Parathyroid adenoma (tissue), 2 donors: ENCODE data around the gene MMP11.

Experiments
- H2AFZ ChIP-seq: fragments of 300-600 bp; sonication (generic); one replicate; pipeline ENCODE4 v1.7.0; 2017; ENCODE audit warnings: antibody characterized with exemption, mild to moderate bottlenecking
- H3K27ac ChIP-seq: fragments of 300-600 bp; sonication (generic); one replicate; pipeline ENCODE4 v1.7.0; 2017
- H3K27me3 ChIP-seq: fragments of 300-600 bp; sonication (generic); one replicate; pipeline ENCODE4 v1.7.0; 2017; ENCODE audit warnings: low read length; ENCODE audit not compliant: control insufficient read depth, insufficient read depth
- H3K36me3 ChIP-seq: fragments of 300-600 bp; sonication (generic); one replicate; pipeline ENCODE4 v1.7.0; 2017; ENCODE audit warnings: low read length; ENCODE audit not compliant: control insufficient read depth, insufficient read depth
- H3K4me1 ChIP-seq: fragments of 300-600 bp; sonication (generic); one replicate; pipeline ENCODE4 v1.7.0; 2017; ENCODE audit warnings: control low read depth
- H3K4me2 ChIP-seq: fragments of 300-600 bp; sonication (generic); one replicate; pipeline ENCODE4 v1.7.0; 2017; ENCODE audit warnings: low read length
- H3K4me3 ChIP-seq: fragments of 300-600 bp; sonication (generic); one replicate; pipeline ENCODE4 v1.7.0; 2017; ENCODE audit warnings: low read depth, low read length
- H3K79me2 ChIP-seq: fragments of 300-600 bp; sonication (generic); one replicate; pipeline ENCODE4 v1.7.0; 2017; ENCODE audit warnings: control low read depth
- H3K9ac ChIP-seq: fragments of 300-600 bp; sonication (generic); one replicate; pipeline ENCODE4 v1.7.0; 2017; ENCODE audit warnings: mild to moderate bottlenecking
- H3K9me3 ChIP-seq: fragments of 300-600 bp; sonication (generic); one replicate; pipeline ENCODE4 v1.7.0; 2017; ENCODE audit warnings: low read length; ENCODE audit not compliant: control insufficient read depth
- TF ChIP-seq, protein P1 (sequence below): fragments of 300-600 bp; sonication (generic); IDR thresholded peaks from one replicate; pipeline ENCODE4 v1.7.0; 2017; ENCODE audit warnings: antibody characterized with exemption, mild to moderate bottlenecking
- donor health status: primary hyperparathyroidism.

The MMP11 gene

DNA sequence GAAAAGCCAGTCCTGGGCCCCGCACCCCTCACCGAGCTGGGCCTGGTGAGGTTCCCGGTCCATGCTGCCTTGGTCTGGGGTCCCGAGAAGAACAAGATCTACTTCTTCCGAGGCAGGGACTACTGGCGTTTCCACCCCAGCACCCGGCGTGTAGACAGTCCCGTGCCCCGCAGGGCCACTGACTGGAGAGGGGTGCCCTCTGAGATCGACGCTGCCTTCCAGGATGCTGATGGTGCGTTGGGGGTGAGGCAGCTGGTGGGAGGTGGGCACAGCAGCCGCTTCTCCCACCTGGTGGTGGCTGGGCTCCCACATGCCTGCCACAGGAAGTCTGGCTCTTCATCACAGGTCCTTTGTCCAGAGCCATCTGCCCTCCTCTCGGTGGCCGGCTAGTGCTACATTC lies 9.6 kb downstream of the MMP11 start:
- TF ChIP-seq, protein P1, sequence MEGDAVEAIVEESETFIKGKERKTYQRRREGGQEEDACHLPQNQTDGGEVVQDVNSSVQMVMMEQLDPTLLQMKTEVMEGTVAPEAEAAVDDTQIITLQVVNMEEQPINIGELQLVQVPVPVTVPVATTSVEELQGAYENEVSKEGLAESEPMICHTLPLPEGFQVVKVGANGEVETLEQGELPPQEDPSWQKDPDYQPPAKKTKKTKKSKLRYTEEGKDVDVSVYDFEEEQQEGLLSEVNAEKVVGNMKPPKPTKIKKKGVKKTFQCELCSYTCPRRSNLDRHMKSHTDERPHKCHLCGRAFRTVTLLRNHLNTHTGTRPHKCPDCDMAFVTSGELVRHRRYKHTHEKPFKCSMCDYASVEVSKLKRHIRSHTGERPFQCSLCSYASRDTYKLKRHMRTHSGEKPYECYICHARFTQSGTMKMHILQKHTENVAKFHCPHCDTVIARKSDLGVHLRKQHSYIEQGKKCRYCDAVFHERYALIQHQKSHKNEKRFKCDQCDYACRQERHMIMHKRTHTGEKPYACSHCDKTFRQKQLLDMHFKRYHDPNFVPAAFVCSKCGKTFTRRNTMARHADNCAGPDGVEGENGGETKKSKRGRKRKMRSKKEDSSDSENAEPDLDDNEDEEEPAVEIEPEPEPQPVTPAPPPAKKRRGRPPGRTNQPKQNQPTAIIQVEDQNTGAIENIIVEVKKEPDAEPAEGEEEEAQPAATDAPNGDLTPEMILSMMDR: no peak
- H3K4me2 ChIP-seq: no peak overlapping the region
- H3K27ac ChIP-seq: no peak overlapping the region
- no peaks in the 10 kb centered on the region for H3K9me3 ChIP-seq
- H3K36me3 ChIP-seq: no peaks in the 10 kb centered on the region
- H3K27me3 ChIP-seq: no peaks in the 10 kb centered on the region
- no peak overlapping the region for H2AFZ ChIP-seq
- H3K4me3 ChIP-seq: no peak overlapping the region
- H3K79me2 ChIP-seq: no peaks in the 10 kb centered on the region
- no peaks in the 10 kb centered on the region for H3K4me1 ChIP-seq
- H3K9ac ChIP-seq: no peak overlapping the region

DNA sequence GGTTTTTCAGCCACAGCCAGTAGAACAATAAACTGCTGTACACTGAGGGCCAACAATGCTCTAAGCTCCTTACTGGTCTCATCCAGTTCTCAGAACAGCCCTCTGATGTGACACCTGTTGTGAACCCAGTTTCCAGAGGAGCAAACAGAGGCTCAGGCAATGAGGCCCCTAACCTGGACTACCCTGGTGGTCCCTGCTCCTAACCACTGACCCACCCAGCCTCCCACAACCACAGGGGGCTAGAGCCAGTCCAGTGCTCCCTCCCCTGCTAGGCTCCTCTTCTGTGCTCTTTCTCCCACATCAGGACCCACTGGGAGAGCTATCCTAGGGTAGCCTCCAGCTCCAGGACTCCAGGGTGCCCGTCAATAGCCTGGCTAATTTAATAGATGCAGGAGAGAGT lies 10.1 kb downstream of the MMP11 start:
- Histone ChIP-seq H3K36me3 (no peaks in the 10 kb centered on the region), H3K27me3 (no peaks in the 10 kb centered on the region), H3K79me2 (no peaks in the 10 kb centered on the region), H3K9ac (no peak overlapping the region), H3K27ac (no peak overlapping the region), H3K4me3 (no peak overlapping the region), H3K4me2 (no peak overlapping the region), H3K9me3 (no peaks in the 10 kb centered on the region), H2AFZ (no peak overlapping the region), H3K4me1 (no peaks in the 10 kb centered on the region)
- TF ChIP-seq, protein P1: no peak

DNA sequence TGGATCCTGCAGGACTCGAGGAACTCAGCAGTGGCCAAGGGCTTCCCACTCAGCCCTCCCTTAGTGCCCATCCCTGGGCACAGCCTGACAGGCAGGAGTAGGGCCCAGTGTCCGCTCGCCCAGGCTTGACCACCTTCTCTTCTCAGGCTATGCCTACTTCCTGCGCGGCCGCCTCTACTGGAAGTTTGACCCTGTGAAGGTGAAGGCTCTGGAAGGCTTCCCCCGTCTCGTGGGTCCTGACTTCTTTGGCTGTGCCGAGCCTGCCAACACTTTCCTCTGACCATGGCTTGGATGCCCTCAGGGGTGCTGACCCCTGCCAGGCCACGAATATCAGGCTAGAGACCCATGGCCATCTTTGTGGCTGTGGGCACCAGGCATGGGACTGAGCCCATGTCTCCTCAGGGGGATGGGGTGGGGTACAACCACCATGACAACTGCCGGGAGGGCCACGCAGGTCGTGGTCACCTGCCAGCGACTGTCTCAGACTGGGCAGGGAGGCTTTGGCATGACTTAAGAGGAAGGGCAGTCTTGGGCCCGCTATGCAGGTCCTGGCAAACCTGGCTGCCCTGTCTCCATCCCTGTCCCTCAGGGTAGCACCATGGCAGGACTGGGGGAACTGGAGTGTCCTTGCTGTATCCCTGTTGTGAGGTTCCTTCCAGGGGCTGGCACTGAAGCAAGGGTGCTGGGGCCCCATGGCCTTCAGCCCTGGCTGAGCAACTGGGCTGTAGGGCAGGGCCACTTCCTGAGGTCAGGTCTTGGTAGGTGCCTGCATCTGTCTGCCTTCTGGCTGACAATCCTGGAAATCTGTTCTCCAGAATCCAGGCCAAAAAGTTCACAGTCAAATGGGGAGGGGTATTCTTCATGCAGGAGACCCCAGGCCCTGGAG lies 10.9 kb downstream of the MMP11 start:
- TF ChIP-seq, protein P1: no peak
- Histone ChIP-seq H3K27me3 (no peaks in the 10 kb centered on the region), H3K4me2 (no peak overlapping the region), H3K4me3 (no peak overlapping the region), H3K9me3 (no peaks in the 10 kb centered on the region), H2AFZ (no peak overlapping the region), H3K4me1 (peaks cover 3% of the 10 kb centered on the region), H3K27ac (no peak overlapping the region), H3K9ac (no peak overlapping the region), H3K36me3 (no peaks in the 10 kb centered on the region), H3K79me2 (peaks cover 3% of the 10 kb centered on the region)

DNA sequence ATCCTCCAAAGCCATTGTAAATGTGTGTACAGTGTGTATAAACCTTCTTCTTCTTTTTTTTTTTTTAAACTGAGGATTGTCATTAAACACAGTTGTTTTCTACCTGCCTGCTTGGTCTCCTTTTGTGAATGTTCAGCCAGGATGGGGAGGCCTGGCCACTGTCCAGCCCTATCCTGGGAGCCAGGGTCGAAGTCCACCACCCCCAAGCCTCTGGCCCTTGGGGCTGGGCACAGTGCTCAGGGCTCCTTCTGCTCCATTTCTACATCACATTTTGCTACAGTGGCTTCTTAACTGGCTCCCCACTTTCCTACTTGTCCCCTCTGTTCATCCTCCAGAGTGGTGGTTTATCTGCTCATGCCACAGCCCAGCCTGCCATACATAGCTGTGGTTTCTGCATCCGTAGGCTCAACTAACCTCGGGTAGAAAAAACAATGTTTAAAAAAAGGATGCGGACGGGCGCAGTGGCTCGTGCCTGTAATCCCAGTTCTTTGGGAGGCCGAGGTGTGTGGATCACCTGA lies 11.6 kb downstream of the MMP11 start:
- no peak overlapping the region for H3K9ac ChIP-seq
- H2AFZ ChIP-seq: no peak overlapping the region
- H3K4me3 ChIP-seq: no peak overlapping the region
- TF ChIP-seq, protein P1: no peak
- H3K27me3 ChIP-seq: no peaks in the 10 kb centered on the region
- no peak overlapping the region for H3K27ac ChIP-seq
- no peaks in the 10 kb centered on the region for H3K9me3 ChIP-seq
- no peak overlapping the region for H3K4me2 ChIP-seq
- no peaks in the 10 kb centered on the region for H3K36me3 ChIP-seq
- peaks cover 3% of the 10 kb centered on the region for H3K79me2 ChIP-seq
- peaks cover 3% of the 10 kb centered on the region for H3K4me1 ChIP-seq
